ENCODE data around the gene MCOLN2.

DNA sequence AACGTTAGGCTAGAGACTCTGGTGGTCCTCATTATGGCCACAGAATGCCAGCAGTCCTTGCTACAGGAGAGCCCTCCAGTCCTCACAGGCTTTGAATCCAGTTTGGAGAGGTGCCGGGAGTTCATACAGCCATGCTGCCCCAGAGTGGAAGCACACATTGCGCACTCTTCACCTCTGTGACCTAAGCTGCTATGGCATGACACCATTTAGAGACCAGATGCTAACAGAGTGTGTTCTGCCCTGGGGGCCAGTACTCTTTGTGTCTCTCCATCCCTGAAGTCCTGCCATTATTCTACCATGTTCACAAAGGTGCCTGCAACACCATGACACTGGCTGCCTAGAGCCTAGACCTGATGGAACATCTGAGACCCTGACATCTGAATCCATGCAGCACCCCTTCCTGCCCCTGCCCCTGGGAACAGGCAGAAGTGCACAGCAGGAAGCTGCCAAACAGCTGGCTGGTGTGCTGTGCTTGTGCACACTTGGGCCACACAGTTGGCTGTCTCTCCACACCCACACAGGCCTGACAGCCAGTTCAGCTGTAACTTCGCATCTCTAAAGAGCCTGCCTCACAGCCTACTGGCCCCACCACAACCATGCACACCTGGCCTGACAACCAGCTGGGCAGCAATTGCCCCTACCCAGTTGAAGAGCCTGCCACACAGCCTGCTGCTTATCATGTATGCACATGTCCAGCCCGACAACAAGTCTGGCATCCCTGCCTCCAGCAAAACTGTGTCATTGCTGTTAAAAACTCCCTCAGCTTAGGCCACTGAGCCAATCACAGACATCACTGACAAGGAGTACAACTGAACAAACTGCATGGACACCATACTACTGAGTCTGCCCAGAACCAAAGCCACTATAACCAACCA lies 49.1 kb downstream of the MCOLN2 start:
- TF ChIP-seq, protein P1, sequence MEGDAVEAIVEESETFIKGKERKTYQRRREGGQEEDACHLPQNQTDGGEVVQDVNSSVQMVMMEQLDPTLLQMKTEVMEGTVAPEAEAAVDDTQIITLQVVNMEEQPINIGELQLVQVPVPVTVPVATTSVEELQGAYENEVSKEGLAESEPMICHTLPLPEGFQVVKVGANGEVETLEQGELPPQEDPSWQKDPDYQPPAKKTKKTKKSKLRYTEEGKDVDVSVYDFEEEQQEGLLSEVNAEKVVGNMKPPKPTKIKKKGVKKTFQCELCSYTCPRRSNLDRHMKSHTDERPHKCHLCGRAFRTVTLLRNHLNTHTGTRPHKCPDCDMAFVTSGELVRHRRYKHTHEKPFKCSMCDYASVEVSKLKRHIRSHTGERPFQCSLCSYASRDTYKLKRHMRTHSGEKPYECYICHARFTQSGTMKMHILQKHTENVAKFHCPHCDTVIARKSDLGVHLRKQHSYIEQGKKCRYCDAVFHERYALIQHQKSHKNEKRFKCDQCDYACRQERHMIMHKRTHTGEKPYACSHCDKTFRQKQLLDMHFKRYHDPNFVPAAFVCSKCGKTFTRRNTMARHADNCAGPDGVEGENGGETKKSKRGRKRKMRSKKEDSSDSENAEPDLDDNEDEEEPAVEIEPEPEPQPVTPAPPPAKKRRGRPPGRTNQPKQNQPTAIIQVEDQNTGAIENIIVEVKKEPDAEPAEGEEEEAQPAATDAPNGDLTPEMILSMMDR (IDR thresholded peaks at IDR 0.05) = no peak
- TF ChIP-seq EZH2 (IDR thresholded peaks at IDR 0.05; ENCODE audit: borderline replicate concordance, insufficient read depth, low read depth, low read length, poor library complexity, severe bottlenecking) = no peak

All from B cell (primary cell).